ENCODE results near the gene UPF3B. TPM values are rescaled to one million over a fixed set of nuclear protein-coding genes. Genes with fewer than 3 reads are reported as not detected.

UPF3B gene
- total and polyA plus RNA-seq, 3 experiments from 2014 or later, result 10.9 to 22.7 (median 19.9) TPM

GRCh38 chrX:119790977-119791436 lies 61.8 kb downstream of the UPF3B start:
- Mint-ChIP-seq H3K4me1 (peaks cover 25 to 54% (median 38%) of the 10 kb centered on the region in 3 donors), H3K9me3 (no peaks in the 10 kb centered on the region), H3K4me3 (peak overlapping the region; percentile 94 to 98 (median 96)), H3K36me3 (peaks cover 0 to 46% (median 6%) of the 10 kb centered on the region in 3 donors), H3K27me3 (peaks cover 0 to 4% of the 10 kb centered on the region in 2 donors), H3K27ac (peak overlapping the region; percentile 89 to 99 (median 98))
- Histone ChIP-seq H3K9me3 (ENCODE audit: low read length) (no peaks in the 10 kb centered on the region), H3K36me3 (ENCODE audit: insufficient read depth, low read length) (peaks cover 6% of the 10 kb centered on the region), H3K27ac (ENCODE audit: low read depth, low read length) (peak overlapping the region; percentile 91), H3K4me3 (ENCODE audit: low read length) (peak overlapping the region; percentile 72), H3K4me1 (ENCODE audit: insufficient read depth, low read length) (peaks cover 25% of the 10 kb centered on the region), H3K27me3 (ENCODE audit: insufficient read depth, low read length, poor library complexity, severe bottlenecking) (no peaks in the 10 kb centered on the region)
- peak in 4 of 5 donors; percentile 6 to 61 (median 27) for DNase-seq
- POLR2A ChIA-PET, result interaction anchor here (0.5 to 2.4 kb wide), 13 partner anchors 10 to 216 kb away, joined by 3 to 19 read pairs (median 4); partner anchors contain the start of genes NKRF, RNF113A, SEPTIN6 and SOWAHD
- CTCF ChIA-PET, result interaction anchor here (0.8 to 2.0 kb wide), 8 partner anchors 33 to 107 kb away, joined by 3 to 9 read pairs (median 4); partner anchors contain the start of genes SEPTIN6 and SOWAHD

GRCh38 chrX:119784747-119785446 lies 67.9 kb downstream of the UPF3B start:
- Mint-ChIP-seq H3K36me3 (peaks cover 0 to 64% (median 6%) of the 10 kb centered on the region in 3 donors), H3K4me3 (no peak overlapping the region), H3K9me3 (no peaks in the 10 kb centered on the region), H3K4me1 (peaks cover 30 to 52% (median 39%) of the 10 kb centered on the region in 3 donors), H3K27ac (peak overlapping the region in 7 of 8 donors; percentile 5 to 82 (median 43)), H3K27me3 (peaks cover 0 to 1% of the 10 kb centered on the region in 2 donors)
- Histone ChIP-seq H3K27ac (ENCODE audit: low read depth, low read length) (no peak overlapping the region), H3K9me3 (ENCODE audit: low read length) (no peaks in the 10 kb centered on the region), H3K27me3 (ENCODE audit: insufficient read depth, low read length, poor library complexity, severe bottlenecking) (no peaks in the 10 kb centered on the region), H3K36me3 (ENCODE audit: insufficient read depth, low read length) (peaks cover 13% of the 10 kb centered on the region), H3K4me3 (ENCODE audit: low read length) (no peak overlapping the region), H3K4me1 (ENCODE audit: insufficient read depth, low read length) (peaks cover 17% of the 10 kb centered on the region)
- peak; percentile 19 to 59 (median 42) for DNase-seq
- ChIA-PET POLR2A (interaction anchor here (0.6 kb wide), 1 partner anchor 256 kb away, joined by 7 read pairs; no protein-coding TSS in a partner anchor), CTCF (interaction anchor here (0.7 to 2.0 kb wide), 7 partner anchors 9 to 269 kb away, joined by 3 to 6 read pairs (median 4); partner anchors contain the start of gene SOWAHD)

Other genes starting within 250 kb of the UPF3B start
- gene NKRF, start 246.5 kb downstream of the UPF3B start, total RNA-seq, result 10 to 100 TPM; 27.2 to 28.4 TPM
- 7.5 TPM for gene NKRF, start 246.5 kb downstream of the UPF3B start, polyA plus RNA-seq
- gene SEPTIN6, start 159.8 kb downstream of the UPF3B start, total RNA-seq, result 100 to 1,000 TPM; 122 to 125 TPM
- gene SEPTIN6, start 159.8 kb downstream of the UPF3B start, polyA plus RNA-seq, result 229 TPM
- gene SOWAHD, start 94.4 kb downstream of the UPF3B start, total RNA-seq, result under 1 TPM; 0.33 to 0.55 TPM
- 0.84 TPM for gene SOWAHD, start 94.4 kb downstream of the UPF3B start, polyA plus RNA-seq
- gene RPL39, start 61.3 kb downstream of the UPF3B start, total RNA-seq, result 1,000 to 10,000 TPM; 2,337 to 2,451 TPM
- 3,498 TPM for gene RPL39, start 61.3 kb downstream of the UPF3B start, polyA plus RNA-seq
- gene RNF113A, start 18.8 kb upstream of the UPF3B start, total RNA-seq, result 10 to 100 TPM; 22.9 to 25.1 TPM
- 59.6 TPM for gene RNF113A, start 18.8 kb upstream of the UPF3B start, polyA plus RNA-seq
- 10 to 100 TPM; 97.3 to 98.5 TPM for gene NDUFA1, start 18.9 kb upstream of the UPF3B start, total RNA-seq
- gene NDUFA1, start 18.9 kb upstream of the UPF3B start, polyA plus RNA-seq, result 314 TPM
- not detected for gene AKAP14, start 42.9 kb upstream of the UPF3B start, total RNA-seq
- gene AKAP14, start 42.9 kb upstream of the UPF3B start, polyA plus RNA-seq, result not detected
- 10 to 100 TPM; 11.3 to 11.7 TPM for gene NKAP, start 90.8 kb upstream of the UPF3B start, total RNA-seq
- 4.6 TPM for gene NKAP, start 90.8 kb upstream of the UPF3B start, polyA plus RNA-seq
- not detected for gene RHOXF2B, start 224.7 kb upstream of the UPF3B start, total RNA-seq
- not detected for gene RHOXF2B, start 224.7 kb upstream of the UPF3B start, polyA plus RNA-seq

Measured in CD8-positive, alpha-beta memory T cell (primary cell).